Astrocyte (in vitro differentiated cells and primary cell): ENCODE results near the gene INTS12.

Source experiments
- CTCF ChIP-seq: IDR thresholded peaks from 2 replicates; pipeline ENCODE4 v1.5.1; 2011; ENCODE audit warnings: low read depth, mild to moderate bottlenecking, inconsistent platforms, low read length, moderate library complexity; ENCODE audit not compliant: insufficient read depth
- EZH2 ChIP-seq: IDR thresholded peaks from 2 replicates; pipeline ENCODE4 v1.6.1; 2012; ENCODE audit warnings: mild to moderate bottlenecking, low read length, inconsistent platforms; ENCODE audit not compliant: insufficient read depth

GRCh38 chr4:105683038-105683437, 25.5 kb downstream of the INTS12 start:
- no peak for TF ChIP-seq CTCF
- no peak for TF ChIP-seq EZH2
